Measurements from ENCODE around the gene SLC25A21. TPM values are rescaled to one million over a fixed set of nuclear protein-coding genes. Genes with fewer than 3 reads are reported as not detected.

SLC25A21 gene
- total and polyA plus RNA-seq, 2 of the 13 experiments (the other 11 are each of a cell fraction or from before 2014, with no cell fraction given): 1.9 to 2.9 TPM

DNA sequence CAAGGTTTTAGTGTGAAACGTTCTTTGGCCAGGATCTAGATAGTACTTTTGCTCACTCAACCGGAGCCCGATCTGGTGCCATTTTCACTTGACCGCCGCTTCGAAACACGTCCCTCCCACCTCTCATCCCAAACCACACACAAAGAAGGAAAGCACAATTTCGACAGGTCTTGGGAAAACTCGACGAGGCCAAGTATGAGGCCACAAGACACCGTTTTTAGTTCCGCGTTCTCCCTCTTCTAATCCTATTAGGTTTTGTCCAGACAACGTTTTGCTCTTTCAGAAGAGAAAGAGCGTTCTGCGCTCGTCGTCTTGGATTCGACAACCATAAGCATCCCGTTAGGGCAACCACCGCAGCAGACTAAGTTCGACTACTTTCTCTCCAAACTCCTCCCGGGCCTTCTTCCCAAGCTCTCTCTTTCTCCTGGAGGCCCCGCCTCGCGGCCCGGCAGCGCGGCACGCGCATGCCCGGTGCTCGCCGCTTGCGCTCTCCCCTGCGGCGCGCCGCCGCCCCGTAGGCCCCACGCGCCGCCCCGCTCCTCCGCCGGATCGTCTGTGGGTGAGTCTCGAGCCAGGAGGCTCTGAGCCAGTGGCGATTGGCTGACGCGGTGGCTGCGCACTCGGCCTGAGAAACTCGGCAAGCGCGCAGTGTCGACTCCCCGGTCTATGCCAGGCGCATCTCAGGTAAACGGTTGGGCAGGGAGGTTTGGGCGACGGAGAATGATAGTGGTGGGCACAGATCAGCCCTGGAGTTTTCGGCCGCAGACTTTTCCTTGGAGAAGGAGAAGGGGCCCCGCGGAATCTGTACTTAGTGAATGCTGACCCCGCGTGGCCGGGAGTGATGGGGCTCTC is 25.2 kb upstream of the SLC25A21 start, which contains the start of gene MIPOL1 (continued):
- TF ChIP-seq, protein P1, sequence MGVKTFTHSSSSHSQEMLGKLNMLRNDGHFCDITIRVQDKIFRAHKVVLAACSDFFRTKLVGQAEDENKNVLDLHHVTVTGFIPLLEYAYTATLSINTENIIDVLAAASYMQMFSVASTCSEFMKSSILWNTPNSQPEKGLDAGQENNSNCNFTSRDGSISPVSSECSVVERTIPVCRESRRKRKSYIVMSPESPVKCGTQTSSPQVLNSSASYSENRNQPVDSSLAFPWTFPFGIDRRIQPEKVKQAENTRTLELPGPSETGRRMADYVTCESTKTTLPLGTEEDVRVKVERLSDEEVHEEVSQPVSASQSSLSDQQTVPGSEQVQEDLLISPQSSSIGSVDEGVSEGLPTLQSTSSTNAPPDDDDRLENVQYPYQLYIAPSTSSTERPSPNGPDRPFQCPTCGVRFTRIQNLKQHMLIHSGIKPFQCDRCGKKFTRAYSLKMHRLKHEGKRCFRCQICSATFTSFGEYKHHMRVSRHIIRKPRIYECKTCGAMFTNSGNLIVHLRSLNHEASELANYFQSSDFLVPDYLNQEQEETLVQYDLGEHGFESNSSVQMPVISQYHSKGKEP (CRISPR knock-in tag; IDR thresholded peaks at IDR 0.05): peak; percentile 95
- TF ChIP-seq ZNF180 (CRISPR knock-in tag; IDR thresholded peaks at IDR 0.05; ENCODE audit: borderline replicate concordance, low read depth): peak; percentile 95; the same call in 1 of the 2 replicates
- peak; percentile 53 for TF ChIP-seq ONECUT2 (CRISPR knock-in tag; IDR thresholded peaks at IDR 0.05)
- 0 out of 2 replicates have a peak, but pooled peaks have one; percentile 10 for TF ChIP-seq ZNF143 (CRISPR knock-in tag; IDR thresholded peaks at IDR 0.05)
- TF ChIP-seq POLR2AphosphoS2 (IDR thresholded peaks at IDR 0.05; ENCODE audit: low read depth, low read length): no peak
- peak; percentile 73 for TF ChIP-seq NCOA2 (CRISPR knock-in tag; IDR thresholded peaks at IDR 0.05)
- peak in 1 of 2 experiments; percentile 56; a peak in 1 of 4 replicates for TF ChIP-seq EP300 (IDR thresholded peaks at IDR 0.05; ENCODE audit: low read depth in 2 of 2, low read length in 2 of 2)
- TF ChIP-seq EP300 (CRISPR knock-in tag; IDR thresholded peaks at IDR 0.05; ENCODE audit: borderline replicate concordance): peak; percentile 63
- TF ChIP-seq ZNF775 (CRISPR knock-in tag; IDR thresholded peaks at IDR 0.05; ENCODE audit: borderline replicate concordance): peak; percentile 87
- TF ChIP-seq FOXK1 (CRISPR knock-in tag; IDR thresholded peaks at IDR 0.05; ENCODE audit: borderline replicate concordance, low read depth): peak; percentile 76; the same call in 1 of the 2 replicates
- no peak for TF ChIP-seq ZNF260 (CRISPR knock-in tag; IDR thresholded peaks at IDR 0.05; ENCODE audit: borderline replicate concordance, low read depth)
- TF ChIP-seq, protein P2, sequence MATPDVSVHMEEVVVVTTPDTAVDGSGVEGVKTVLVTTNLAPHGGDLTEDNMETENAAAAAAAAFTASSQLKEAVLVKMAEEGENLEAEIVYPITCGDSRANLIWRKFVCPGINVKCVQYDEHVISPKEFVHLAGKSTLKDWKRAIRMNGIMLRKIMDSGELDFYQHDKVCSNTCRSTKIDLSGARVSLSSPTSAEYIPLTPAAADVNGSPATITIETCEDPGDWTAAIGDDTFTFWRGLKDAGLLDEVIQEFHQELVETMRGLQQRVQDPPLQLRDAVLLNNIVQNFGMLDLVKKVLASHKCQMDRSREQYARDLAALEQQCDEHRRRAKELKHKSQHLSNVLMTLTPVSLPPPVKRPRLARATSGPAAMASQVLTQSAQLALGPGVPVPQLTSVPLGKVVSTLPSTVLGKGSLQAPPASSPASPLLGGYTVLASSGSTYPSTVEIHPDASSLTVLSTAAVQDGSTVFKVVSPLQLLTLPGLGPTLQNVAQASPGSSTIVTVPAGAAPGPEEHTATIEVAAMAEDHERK (CRISPR knock-in tag; IDR thresholded peaks at IDR 0.05; ENCODE audit: low read depth): peak; percentile 37; the same call in 1 of the 2 replicates
- peak; percentile 92 for TF ChIP-seq GATAD2A (CRISPR knock-in tag; IDR thresholded peaks at IDR 0.05)
- TF ChIP-seq U2AF1 (optimal IDR thresholded peaks at IDR 0.05; ENCODE audit: low read depth, low read length): no peak
- 0 out of 2 replicates have a peak, but pooled peaks have one; percentile 92 for TF ChIP-seq MATR3 (CRISPR knock-in tag; IDR thresholded peaks at IDR 0.05)
- peak; percentile 81; the same call in 1 of the 2 replicates for TF ChIP-seq ZNF446 (CRISPR knock-in tag; IDR thresholded peaks at IDR 0.05)
- no peak; the same call in 1 of the 2 replicates for TF ChIP-seq TP53 (CRISPR knock-in tag; conservative IDR thresholded peaks at IDR 0.05)
- peak; percentile 54 for TF ChIP-seq AKAP8 (CRISPR knock-in tag; IDR thresholded peaks at IDR 0.05)
- peak; percentile 83 to 92 for TF ChIP-seq POLR2A (IDR thresholded peaks at IDR 0.05; ENCODE audit: insufficient read depth in 1 of 2, low read depth in 2 of 2, low read length in 2 of 2)
- TF ChIP-seq, protein P3, sequence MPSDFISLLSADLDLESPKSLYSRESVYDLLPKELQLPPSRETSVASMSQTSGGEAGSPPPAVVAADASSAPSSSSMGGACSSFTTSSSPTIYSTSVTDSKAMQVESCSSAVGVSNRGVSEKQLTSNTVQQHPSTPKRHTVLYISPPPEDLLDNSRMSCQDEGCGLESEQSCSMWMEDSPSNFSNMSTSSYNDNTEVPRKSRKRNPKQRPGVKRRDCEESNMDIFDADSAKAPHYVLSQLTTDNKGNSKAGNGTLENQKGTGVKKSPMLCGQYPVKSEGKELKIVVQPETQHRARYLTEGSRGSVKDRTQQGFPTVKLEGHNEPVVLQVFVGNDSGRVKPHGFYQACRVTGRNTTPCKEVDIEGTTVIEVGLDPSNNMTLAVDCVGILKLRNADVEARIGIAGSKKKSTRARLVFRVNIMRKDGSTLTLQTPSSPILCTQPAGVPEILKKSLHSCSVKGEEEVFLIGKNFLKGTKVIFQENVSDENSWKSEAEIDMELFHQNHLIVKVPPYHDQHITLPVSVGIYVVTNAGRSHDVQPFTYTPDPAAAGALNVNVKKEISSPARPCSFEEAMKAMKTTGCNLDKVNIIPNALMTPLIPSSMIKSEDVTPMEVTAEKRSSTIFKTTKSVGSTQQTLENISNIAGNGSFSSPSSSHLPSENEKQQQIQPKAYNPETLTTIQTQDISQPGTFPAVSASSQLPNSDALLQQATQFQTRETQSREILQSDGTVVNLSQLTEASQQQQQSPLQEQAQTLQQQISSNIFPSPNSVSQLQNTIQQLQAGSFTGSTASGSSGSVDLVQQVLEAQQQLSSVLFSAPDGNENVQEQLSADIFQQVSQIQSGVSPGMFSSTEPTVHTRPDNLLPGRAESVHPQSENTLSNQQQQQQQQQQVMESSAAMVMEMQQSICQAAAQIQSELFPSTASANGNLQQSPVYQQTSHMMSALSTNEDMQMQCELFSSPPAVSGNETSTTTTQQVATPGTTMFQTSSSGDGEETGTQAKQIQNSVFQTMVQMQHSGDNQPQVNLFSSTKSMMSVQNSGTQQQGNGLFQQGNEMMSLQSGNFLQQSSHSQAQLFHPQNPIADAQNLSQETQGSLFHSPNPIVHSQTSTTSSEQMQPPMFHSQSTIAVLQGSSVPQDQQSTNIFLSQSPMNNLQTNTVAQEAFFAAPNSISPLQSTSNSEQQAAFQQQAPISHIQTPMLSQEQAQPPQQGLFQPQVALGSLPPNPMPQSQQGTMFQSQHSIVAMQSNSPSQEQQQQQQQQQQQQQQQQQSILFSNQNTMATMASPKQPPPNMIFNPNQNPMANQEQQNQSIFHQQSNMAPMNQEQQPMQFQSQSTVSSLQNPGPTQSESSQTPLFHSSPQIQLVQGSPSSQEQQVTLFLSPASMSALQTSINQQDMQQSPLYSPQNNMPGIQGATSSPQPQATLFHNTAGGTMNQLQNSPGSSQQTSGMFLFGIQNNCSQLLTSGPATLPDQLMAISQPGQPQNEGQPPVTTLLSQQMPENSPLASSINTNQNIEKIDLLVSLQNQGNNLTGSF (CRISPR knock-in tag; IDR thresholded peaks at IDR 0.05): peak; percentile 95
- no peak; the same call in 1 of the 2 replicates for TF ChIP-seq ZNF251 (CRISPR knock-in tag; IDR thresholded peaks at IDR 0.05)
- TF ChIP-seq NFKB2 (CRISPR knock-in tag; IDR thresholded peaks at IDR 0.05; ENCODE audit: borderline replicate concordance): peak; percentile 99
